CD4-positive, alpha-beta T cell treated with Interferon gamma for 1 hour (primary cell): ENCODE data around the gene RBBP7.

Experiments used
- DNase-seq: peaks from one replicate; pipeline ENCODE4 v3.0.0-alpha.2; 2020

RBBP7 gene

DNA sequence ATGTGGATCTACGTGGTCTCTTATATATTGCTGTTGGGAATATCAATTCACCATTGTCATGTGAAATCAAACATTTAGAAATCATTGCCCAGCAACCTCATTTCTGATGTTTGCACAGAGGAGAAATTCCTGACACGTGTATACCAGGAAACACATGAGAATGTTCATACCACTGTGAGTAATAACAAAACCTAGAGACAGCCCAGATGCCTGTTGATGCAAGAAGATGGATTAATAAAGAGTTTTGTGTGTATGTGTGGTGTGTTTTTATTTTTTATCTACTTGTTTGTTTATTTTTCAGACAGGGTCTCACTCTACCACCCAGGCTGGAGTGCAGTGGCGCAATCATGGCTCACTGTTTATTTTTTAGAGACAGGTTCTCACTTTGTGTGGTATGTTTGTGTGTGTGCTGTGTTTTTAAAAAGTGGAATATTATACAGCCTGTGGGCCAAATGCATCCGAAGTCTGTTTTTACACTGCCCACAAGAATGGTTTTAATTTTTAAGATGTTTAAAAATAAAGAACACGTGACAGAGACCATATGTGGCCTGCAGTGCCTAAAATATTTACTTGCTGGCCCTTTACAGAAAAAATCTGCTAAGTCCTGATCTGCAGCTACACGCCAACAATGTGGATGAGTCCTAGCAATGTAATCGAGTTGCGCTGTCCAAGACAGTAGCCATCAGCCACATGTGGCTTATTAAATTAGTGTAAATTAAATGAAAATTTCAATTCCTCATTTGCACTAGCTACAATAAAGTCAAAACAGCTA lies 44.7 kb downstream of the RBBP7 start:
- DNase-seq, result no peak

DNA sequence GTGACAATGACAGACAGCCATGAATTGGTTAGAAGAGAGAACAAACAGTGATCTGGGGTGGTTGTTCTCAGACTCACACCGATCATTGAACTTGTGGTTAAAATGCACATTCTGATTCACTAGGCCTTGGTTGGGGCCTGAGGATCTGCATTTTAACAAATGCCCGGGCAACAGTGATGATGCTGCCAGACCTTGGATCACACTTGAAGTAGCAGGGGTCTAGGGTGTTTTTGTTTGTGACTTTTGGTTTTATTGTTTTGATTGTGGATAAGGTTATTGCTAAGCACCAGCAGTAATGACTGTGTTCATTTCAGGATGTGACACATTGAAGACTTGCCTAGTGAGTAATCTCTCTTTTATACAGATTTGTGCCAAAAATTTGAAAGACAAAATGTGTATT lies 47.4 kb downstream of the RBBP7 start:
- DNase-seq, result no peak

DNA sequence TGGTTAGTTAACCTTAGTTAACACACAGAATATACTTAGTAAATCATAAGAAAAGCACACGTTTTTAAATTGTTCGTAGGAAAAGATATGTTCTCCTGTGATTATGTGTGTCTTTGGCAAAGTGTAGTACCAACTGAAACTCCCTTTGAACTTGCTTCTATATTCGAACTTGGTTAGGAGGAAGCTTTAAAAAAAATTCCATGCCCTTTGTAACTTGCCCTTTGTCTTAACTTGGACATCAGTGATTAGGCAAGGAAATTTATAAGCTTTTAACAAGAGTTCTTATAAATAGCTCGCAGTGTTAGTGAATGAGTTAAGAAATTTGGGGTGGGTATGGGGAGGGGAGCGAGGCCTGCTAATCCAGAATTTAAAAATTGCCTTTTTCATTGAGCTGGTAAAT lies 50.5 kb downstream of the RBBP7 start:
- DNase-seq, result no peak

DNA sequence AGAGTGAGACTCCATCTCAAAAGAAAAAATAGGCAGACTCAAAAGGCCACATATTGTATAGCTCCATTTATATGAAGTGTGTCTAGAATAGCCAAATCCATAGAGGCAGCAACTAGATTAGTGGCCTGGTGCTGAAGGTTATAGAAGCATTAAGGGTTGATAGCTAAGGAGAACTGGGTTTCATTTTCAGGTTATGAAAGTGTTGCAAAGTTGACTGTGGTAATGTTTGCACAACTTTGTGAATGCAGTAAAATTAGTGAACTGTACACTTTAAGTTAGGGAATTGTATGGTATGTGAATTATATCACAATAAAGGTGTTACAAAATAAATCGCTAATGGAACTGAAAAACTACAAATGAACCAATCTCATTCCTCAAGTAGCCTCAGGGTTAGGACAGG lies 55.6 kb downstream of the RBBP7 start:
- no peak for DNase-seq

DNA sequence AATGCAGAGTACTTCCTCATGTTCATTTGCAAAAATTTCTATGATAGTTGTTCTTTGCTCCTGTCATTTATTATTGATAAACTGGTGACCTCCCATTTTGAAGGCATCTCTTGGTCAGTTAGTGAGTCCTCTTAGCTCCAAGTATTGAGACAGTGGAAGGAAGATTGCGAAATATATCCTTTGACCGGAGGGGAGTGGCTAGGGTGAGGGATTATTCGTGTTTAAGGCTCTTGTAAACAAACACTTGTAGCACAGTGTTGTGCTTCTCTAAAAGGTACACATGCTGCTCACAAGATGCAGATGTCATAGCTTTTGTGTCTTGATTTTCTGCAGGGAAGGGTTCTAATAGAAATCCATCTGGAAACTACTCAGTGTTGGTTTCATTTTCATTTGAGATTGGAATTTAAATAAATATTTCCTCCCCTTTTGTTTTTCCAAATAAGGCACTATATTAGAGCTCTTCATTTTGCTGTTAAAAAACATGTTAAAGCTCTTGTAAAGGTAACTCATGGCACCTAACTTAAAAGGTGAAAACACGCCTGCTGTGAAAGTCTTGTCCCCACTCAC lies 62.1 kb downstream of the RBBP7 start:
- no peak for DNase-seq

DNA sequence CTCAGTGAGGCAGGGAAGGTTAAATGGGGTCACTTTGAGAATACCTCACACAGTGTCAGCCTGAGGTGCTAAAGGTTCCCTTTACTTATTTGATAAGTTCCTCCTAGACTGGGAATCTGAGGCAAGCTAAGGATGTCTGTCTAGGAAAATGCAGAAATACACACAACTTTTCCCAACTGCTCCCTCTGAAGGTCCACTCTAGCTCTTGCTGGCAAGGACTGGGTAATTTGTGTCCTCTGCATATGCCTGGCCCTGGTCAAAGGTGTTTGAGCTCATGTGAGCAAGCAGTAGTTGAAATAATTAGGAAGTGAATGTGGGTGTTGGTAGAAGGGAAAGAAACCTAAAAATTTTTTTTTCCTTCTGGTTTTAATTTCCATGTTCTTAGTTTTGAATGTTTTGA lies 62.6 kb downstream of the RBBP7 start:
- no peak for DNase-seq

DNA sequence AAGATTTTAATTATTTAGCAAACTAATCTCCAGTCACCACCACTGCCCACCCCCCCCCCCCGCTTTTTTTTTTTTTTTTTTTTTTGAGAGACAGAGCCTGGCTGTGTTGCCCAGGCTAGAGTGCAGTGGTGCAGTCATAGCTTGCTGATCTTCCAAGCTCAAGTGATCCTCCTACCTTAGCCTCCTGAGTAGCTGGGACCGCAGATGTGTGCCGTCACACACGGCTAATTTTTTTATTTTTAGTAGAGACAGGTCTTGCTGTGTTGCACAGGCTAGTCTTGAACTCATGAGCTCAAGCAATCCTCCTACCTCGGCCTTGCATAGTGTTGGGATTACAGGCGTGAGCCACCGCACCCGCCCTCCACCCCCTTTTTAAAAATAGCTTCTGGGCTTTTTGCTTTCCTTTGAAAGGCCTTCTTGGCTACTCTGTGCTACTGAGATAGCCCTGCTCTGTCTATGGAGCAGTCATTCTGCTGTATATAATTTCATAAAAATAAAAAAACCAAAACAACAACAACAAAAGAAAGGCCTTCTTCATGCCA lies 65.2 kb downstream of the RBBP7 start:
- no peak for DNase-seq

DNA sequence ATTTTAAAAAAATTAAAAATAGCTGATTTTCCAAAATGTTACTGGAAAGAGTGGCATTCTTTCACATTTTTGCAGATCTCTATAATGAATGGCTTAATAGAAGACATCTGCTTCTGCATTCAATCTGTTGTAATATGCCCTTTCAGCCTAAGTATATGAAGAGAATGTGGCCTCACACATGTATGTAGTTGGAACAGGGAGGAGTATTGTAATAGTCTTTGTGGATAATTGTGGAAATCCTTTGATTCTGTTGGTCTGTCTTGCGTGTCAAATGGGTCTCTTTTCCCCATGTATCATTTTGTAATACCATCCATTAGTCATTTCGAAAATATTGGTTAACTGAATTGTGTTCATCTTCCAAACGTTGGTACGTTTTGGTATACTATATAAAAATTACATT lies 72.3 kb downstream of the RBBP7 start:
- no peak for DNase-seq

DNA sequence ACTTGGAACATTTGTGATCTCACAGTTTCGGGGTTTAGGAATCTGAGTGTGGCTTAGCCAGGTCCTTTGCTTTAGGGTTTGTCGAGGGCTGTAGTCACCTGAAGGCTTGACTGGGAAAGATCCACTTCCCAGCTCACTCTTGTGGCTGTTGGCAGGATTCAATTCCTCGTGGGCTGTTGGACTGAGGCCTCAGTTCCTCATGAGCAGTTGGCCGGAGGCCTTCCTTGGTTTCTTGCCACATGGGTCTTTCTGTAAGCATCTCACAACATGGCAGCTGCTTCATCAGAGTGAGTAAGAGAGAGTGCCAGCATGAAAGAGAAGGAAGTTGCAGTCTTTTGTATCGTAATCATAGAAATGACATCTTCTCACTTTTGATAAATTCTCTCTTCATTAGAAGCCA lies 72.8 kb downstream of the RBBP7 start:
- no peak for DNase-seq

DNA sequence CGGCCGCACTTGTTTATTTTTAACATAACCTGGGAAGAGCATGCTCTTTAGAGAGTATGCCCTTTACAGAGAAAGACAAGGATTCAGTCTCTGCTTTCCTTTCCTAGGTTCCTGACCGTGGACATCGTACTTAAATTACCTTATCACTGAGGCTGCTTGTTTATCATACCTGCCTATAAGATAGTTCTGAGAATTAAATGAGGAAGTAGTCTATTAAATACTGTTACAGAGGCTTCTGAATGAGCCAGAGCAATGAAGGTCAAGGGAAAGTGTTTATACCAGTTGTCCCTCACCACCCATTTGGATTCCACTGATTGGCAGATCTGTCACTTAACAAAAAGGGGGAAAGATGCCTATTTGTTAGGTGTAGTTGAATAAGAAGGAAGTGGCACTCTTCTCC lies 73.9 kb downstream of the RBBP7 start:
- no peak for DNase-seq
